Activated CD4-positive, alpha-beta T cell treated with anti-CD3 and anti-CD28 coated beads, Interleukin-2, amount 10 ng/mL, durations not matched to agents 24 days and 14 days (primary cell): ENCODE data around the gene CFAP61. TPM values are rescaled to one million over a fixed set of nuclear protein-coding genes. Genes with fewer than 3 reads are reported as not detected.
"Not testable (repeated sequence)": the region's sequence is repeated elsewhere in the genome, so short reads cannot be mapped to it uniquely, and the experiment has no call there.

ENCODE experiments used
- DNase-seq: peaks from one replicate; pipeline ENCODE4 v3.0.0; 2022
- H3K27ac Mint-ChIP-seq: one replicate; pipeline ENCODE4 v1.8.0; 2022; ENCODE audit warnings: mild to moderate bottlenecking, mixed read lengths
- H3K27me3 Mint-ChIP-seq: one replicate; pipeline ENCODE4 v1.8.0; 2022; ENCODE audit warnings: mixed read lengths
- H3K36me3 Mint-ChIP-seq: one replicate; pipeline ENCODE4 v1.8.0; 2022; ENCODE audit warnings: low read depth, mild to moderate bottlenecking, mixed read lengths
- H3K4me1 Mint-ChIP-seq: one replicate; pipeline ENCODE4 v1.8.0; 2021; ENCODE audit warnings: mixed read lengths
- H3K4me3 Mint-ChIP-seq: one replicate; pipeline ENCODE4 v1.8.0; 2022; ENCODE audit warnings: mild to moderate bottlenecking, moderate library complexity, mixed read lengths
- H3K9me3 Mint-ChIP-seq: one replicate; pipeline ENCODE4 v1.8.0; 2021; ENCODE audit warnings: mixed read lengths
- intact Hi-C: fragments of 100-400 bp; cut with micrococcal nuclease; formaldehyde crosslinking; loops from one replicate; pipeline ENCODE4 v1.15.1; 2023
- total RNA-seq: library from RNA; stranded (reverse); gene quantifications from 2 replicates; pipeline ENCODE4 v1.2.3, GENCODE V29; 2022

CFAP61 gene
- total RNA-seq, 1 donor from 2014 or later, result not detected

- H3K27ac Mint-ChIP-seq, result no peak overlapping the region
- no peak overlapping the region for H3K4me3 Mint-ChIP-seq
- no peaks in the 10 kb centered on the region for H3K4me1 Mint-ChIP-seq
- H3K36me3 Mint-ChIP-seq, result no peaks in the 10 kb centered on the region
- peaks cover 5% of the 10 kb centered on the region for H3K27me3 Mint-ChIP-seq
- DNase-seq, result no peak
- intact Hi-C loops, result no loop called here
- no peaks in the 10 kb centered on the region for H3K9me3 Mint-ChIP-seq
These were observed 155.5 kb downstream of the CFAP61 start for GRCh38 chr20:20207872-20208271.

- intact Hi-C loops, result no loop called here
- H3K27me3 Mint-ChIP-seq, result peaks cover 3% of the 10 kb centered on the region
- no peak overlapping the region for H3K27ac Mint-ChIP-seq
- no peaks in the 10 kb centered on the region for H3K4me1 Mint-ChIP-seq
- no peaks in the 10 kb centered on the region for H3K36me3 Mint-ChIP-seq
- DNase-seq, result no peak
- H3K9me3 Mint-ChIP-seq, result no peaks in the 10 kb centered on the region
- H3K4me3 Mint-ChIP-seq, result no peak overlapping the region
These were observed 157.4 kb downstream of the CFAP61 start for GRCh38 chr20:20209684-20210083.

- no peaks in the 10 kb centered on the region for H3K4me1 Mint-ChIP-seq
- H3K27ac Mint-ChIP-seq, result no peak overlapping the region
- DNase-seq, result no peak
- H3K4me3 Mint-ChIP-seq, result no peak overlapping the region
- H3K27me3 Mint-ChIP-seq, result peaks cover 5% of the 10 kb centered on the region
- H3K36me3 Mint-ChIP-seq, result no peaks in the 10 kb centered on the region
- intact Hi-C loops, result no loop called here
- H3K9me3 Mint-ChIP-seq, result no peaks in the 10 kb centered on the region
These were observed 158.0 kb downstream of the CFAP61 start for GRCh38 chr20:20210327-20210726.

GRCh38 chr20:20210943-20211273 lies 158.6 kb downstream of the CFAP61 start:
- H3K9me3 Mint-ChIP-seq, result no peaks in the 10 kb centered on the region
- intact Hi-C loops, result no loop called here
- DNase-seq, result no peak

GRCh38 chr20:20211274-20211987 lies 159.1 kb downstream of the CFAP61 start:
- Mint-ChIP-seq H3K27ac (no peak overlapping the region), H3K36me3 (no peaks in the 10 kb centered on the region), H3K4me3 (no peak overlapping the region), H3K9me3 (no peaks in the 10 kb centered on the region), H3K4me1 (no peaks in the 10 kb centered on the region), H3K27me3 (peaks cover 4% of the 10 kb centered on the region)
- DNase-seq, result no peak
- intact Hi-C loops, result no loop called here

More at GRCh38 chr20:20210943-20211273, 158.6 kb downstream of the CFAP61 start:
- Mint-ChIP-seq H3K4me3 (no peak overlapping the region), H3K27me3 (peaks cover 5% of the 10 kb centered on the region), H3K4me1 (no peaks in the 10 kb centered on the region), H3K36me3 (no peaks in the 10 kb centered on the region), H3K27ac (no peak overlapping the region)

- Mint-ChIP-seq H3K36me3 (no peaks in the 10 kb centered on the region), H3K4me1 (no peaks in the 10 kb centered on the region), H3K27me3 (peaks cover 4% of the 10 kb centered on the region), H3K9me3 (no peaks in the 10 kb centered on the region), H3K4me3 (no peak overlapping the region), H3K27ac (no peak overlapping the region)
- no peak for DNase-seq
- intact Hi-C loops, result no loop called here
These were observed 159.7 kb downstream of the CFAP61 start for GRCh38 chr20:20211988-20212518.

- Mint-ChIP-seq H3K27ac (no peak overlapping the region), H3K9me3 (no peaks in the 10 kb centered on the region), H3K4me1 (no peaks in the 10 kb centered on the region), H3K36me3 (no peaks in the 10 kb centered on the region), H3K27me3 (peaks cover 4% of the 10 kb centered on the region), H3K4me3 (no peak overlapping the region)
- DNase-seq, result no peak
- intact Hi-C loops, result no loop called here
These were observed 160.4 kb downstream of the CFAP61 start for GRCh38 chr20:20212675-20213096.

GRCh38 chr20:20213526-20214121 lies 161.3 kb downstream of the CFAP61 start:
- Mint-ChIP-seq H3K4me3 (no peak overlapping the region), H3K4me1 (no peaks in the 10 kb centered on the region), H3K9me3 (peaks cover 5% of the 10 kb centered on the region), H3K36me3 (no peaks in the 10 kb centered on the region), H3K27me3 (peaks cover 4% of the 10 kb centered on the region), H3K27ac (no peak overlapping the region)
- no peak for DNase-seq
- intact Hi-C loops, result no loop called here

GRCh38 chr20:20214757-20215275 lies 162.5 kb downstream of the CFAP61 start:
- Mint-ChIP-seq H3K4me3 (no peak overlapping the region), H3K4me1 (no peaks in the 10 kb centered on the region), H3K36me3 (no peaks in the 10 kb centered on the region), H3K27ac (no peak overlapping the region), H3K9me3 (peaks cover 5% of the 10 kb centered on the region), H3K27me3 (peaks cover 4% of the 10 kb centered on the region)
- DNase-seq, result no peak
- intact Hi-C loops, result no loop called here

- no peaks in the 10 kb centered on the region for H3K4me1 Mint-ChIP-seq
- H3K27ac Mint-ChIP-seq, result no peak overlapping the region
- H3K4me3 Mint-ChIP-seq, result no peak overlapping the region
- no peak for DNase-seq
- intact Hi-C loops, result no loop called here
- peaks cover 4% of the 10 kb centered on the region for H3K27me3 Mint-ChIP-seq
- no peaks in the 10 kb centered on the region for H3K36me3 Mint-ChIP-seq
- H3K9me3 Mint-ChIP-seq, result peaks cover 5% of the 10 kb centered on the region
These were observed 163.8 kb downstream of the CFAP61 start for GRCh38 chr20:20215976-20216727.

- Mint-ChIP-seq H3K27me3 (peaks cover 2% of the 10 kb centered on the region), H3K4me3 (no peak overlapping the region), H3K4me1 (no peaks in the 10 kb centered on the region), H3K9me3 (peaks cover 5% of the 10 kb centered on the region), H3K36me3 (no peaks in the 10 kb centered on the region), H3K27ac (no peak overlapping the region)
- intact Hi-C loops, result no loop called here
- no peak for DNase-seq
These were observed 164.6 kb downstream of the CFAP61 start for GRCh38 chr20:20216941-20217340.

GRCh38 chr20:20217621-20218020 lies 165.3 kb downstream of the CFAP61 start:
- no peaks in the 10 kb centered on the region for H3K36me3 Mint-ChIP-seq
- no peak overlapping the region for H3K4me3 Mint-ChIP-seq
- no peak overlapping the region for H3K27ac Mint-ChIP-seq
- no peak for DNase-seq
- H3K27me3 Mint-ChIP-seq, result peaks cover 2% of the 10 kb centered on the region
- H3K4me1 Mint-ChIP-seq, result no peaks in the 10 kb centered on the region
- intact Hi-C loops, result no loop called here
- H3K9me3 Mint-ChIP-seq, result peaks cover 5% of the 10 kb centered on the region

- H3K36me3 Mint-ChIP-seq, H3K27me3 Mint-ChIP-seq, H3K9me3 Mint-ChIP-seq, DNase-seq, H3K4me1 Mint-ChIP-seq, intact Hi-C loops, H3K4me3 Mint-ChIP-seq, H3K27ac Mint-ChIP-seq: not testable (repeated sequence)
These were observed 165.8 kb downstream of the CFAP61 start for GRCh38 chr20:20218106-20218505.

GRCh38 chr20:20219016-20219415 lies 166.7 kb downstream of the CFAP61 start:
- Mint-ChIP-seq H3K36me3 (no peaks in the 10 kb centered on the region), H3K27me3 (peaks cover 5% of the 10 kb centered on the region), H3K4me1 (no peaks in the 10 kb centered on the region), H3K9me3 (peaks cover 5% of the 10 kb centered on the region), H3K4me3 (no peak overlapping the region), H3K27ac (no peak overlapping the region)
- intact Hi-C loops, result no loop called here
- no peak for DNase-seq
